COLO829 (cell line): ENCODE measurements around the gene STK10.
A peak's percentile ranks its signal among the peaks of the same experiment; 100 is the strongest.

Source experiments
- DNase-seq: peaks from one replicate; pipeline ENCODE4 v3.0.0; 2012; ENCODE audit warnings: low spot score

The STK10 gene

DNA sequence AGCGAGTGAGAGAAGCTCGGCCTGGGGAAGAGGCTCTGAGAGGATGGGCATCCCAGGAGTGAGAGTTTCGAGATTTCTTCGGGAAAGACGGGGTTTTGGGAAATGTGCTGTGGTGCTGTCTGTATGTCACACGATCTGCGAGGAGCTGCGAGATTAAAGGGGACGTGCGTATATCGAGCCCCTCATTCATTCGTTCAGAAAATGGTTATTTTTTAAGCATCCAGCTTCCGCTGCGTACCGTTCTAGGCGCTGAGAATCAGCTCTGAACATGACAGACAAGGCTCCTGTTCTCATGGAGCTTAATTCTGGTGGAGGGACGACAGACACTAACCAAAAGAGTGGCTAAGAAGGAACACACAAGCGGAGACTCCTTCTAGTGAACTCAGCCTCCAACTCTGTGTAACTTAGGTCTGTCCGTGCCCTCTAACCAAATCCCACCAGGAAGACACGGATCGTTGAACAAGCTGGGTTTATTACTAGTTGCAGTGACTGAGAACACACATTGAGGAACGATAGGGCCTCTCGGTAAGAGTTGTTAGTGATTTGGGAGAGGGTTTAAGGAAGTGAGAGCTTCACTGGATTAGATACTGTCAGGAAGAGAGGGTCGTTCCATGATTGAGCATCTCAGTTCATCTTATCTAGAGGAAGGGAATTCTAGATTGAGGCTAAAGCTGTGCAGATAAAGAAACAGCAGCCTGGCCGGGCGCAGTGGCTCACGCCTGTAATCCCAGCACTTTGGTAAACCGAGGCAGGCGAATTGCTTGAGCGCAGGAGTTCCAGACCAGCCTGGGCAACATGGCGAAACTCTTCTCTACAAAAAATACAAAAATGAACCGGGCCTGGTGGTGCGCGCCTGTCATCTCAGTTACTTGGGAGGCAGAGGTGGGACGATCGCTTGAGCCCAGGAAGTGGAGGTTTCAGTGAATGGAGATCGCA, 180.6 kb downstream of the STK10 start:
- no peak for DNase-seq

DNA sequence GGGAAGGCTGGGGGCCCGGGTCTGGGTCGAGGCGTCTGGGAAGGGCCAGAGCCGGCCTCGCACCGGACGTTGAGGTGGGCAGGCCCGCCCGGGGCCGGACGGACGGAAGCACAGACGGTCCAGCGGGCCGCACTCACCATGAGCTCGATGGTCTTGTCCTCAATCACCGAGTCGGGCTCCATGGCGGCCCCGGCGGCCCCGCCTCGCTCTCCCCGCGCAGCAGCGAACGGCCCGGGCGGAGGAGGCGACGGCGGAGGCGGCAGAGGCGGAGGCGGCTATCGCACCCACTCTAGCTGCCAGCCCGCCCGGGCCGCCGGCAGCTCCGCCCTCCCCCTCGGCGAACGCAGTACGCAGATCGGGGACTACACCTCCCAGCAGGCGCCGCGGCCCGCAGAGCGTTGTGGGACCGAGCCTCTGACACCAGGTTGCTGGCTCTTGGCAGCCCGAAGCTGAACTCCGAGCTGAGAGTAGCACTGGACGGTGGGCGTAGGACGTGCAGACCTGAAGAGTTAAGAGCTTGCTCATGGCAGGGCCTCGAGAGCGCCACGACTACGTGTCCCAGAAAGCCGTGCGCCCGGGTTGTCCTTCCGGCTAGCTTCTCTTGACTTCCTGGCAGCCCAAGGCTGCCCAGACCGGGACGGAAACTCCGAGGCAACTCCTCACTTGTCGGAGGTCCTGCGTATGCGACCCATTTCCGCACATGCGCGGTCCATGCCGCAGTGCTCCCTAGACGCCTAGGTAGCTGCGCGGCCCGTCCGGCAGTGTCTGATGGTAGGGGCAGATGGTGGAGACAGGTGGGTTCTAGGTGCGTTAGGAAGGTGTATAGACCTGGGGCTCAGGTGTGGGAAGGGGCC, 181.5 kb downstream of the STK10 start, which contains the start of gene FBXW11:
Gene FBXW11 (minus strand): TSS at position 318 of the 854 bp plus-strand sequence. CDS start 136 bp downstream, at position 182.
- peak; percentile 91 for DNase-seq

DNA sequence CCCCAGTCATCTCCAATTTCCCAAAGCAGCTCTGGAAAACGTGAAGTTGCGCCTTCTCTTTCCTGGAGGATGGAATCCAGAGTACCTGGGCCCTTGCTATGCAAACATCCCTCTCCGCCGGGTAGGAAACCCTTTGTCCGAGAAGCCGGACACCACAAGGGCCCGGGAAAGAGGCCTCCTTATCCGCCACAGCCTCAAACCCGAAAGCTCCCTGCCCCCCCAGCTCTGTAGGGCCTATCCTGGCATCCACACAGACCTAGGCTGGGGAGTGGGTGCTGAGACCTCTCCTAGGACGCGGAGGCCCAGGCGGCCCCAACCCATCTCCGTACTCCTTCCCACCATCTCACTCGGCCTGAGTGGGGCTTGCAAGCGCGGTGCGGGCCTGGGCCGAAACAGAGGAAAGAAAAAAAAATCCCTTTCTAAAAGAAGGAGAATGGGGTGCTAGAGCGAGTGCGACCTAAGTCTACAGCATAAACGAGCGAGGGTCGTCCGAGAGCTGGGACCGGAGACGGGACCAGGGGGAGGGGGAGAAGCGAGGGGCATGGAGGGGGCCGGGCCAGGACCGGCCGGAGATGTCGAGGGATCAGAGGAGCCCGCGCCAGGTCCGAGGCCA, 182.2 kb downstream of the STK10 start:
- no peak for DNase-seq

DNA sequence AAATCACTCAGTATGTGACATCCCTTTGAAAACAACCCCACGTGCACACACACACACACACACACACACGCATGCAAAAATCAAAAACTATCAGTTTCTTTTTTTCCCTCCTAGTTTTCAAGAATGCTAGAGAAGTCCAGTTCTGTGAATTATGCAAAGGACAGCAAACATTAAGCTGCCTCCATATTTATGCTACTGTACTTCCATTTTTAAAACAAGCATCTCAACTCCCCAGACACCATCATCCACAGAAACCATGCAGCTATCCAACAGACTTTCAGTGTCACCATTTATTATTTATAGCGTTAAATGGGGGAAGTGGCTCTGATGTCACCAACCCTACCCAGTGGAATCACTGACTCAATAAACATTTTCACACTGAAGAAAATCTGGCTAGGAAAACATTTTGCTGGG, 183.2 kb downstream of the STK10 start:
- no peak for DNase-seq

DNA sequence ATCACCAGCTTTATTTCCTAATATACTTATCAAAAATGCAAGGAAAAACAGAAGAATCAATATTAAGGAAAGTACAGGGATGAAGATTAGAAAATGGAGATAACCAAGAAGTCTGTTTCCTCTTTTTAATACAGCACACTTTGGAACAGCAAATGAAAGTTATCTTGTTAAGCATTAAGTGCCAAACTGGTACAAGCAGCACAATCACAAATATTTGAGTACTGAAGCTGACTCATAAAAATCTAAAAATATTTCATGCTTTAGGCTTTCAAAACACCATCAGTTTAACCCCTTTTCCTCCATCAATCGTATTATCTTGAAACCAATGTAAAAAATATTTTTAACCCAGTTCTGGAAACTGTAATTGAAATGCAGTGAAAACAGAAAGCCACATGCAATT, 184.3 kb downstream of the STK10 start:
- no peak for DNase-seq

DNA sequence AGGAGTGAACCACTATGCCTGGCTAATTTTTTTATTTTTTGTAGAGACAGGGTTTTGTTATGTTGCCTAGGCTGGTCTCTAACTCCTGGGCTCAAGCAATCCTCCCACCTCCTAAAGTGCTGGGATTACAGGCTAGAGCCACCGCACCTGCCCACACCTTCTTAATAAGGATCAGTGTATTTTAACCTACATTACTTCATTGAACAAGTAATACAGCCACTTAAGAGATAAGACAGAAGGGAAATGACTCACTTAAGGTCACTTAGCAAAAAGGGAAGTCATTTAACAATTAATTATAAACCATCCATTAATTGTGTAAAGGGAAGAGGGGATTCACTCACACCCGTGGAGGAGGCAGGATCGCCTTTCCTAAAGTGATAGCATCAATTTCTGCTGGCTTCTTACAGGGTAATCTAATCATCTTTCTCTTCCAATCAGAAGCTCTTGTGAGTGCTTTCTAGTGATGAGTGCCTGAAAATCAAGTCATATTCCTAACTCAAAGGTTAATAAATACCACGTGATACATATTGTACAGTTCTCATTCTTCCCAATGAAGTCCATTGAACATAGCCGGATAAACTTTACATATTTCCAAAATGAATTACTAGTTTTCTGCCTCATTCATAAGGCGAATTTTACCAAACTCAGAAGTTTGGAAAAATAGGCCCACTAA, 185.0 kb downstream of the STK10 start:
- no peak for DNase-seq

DNA sequence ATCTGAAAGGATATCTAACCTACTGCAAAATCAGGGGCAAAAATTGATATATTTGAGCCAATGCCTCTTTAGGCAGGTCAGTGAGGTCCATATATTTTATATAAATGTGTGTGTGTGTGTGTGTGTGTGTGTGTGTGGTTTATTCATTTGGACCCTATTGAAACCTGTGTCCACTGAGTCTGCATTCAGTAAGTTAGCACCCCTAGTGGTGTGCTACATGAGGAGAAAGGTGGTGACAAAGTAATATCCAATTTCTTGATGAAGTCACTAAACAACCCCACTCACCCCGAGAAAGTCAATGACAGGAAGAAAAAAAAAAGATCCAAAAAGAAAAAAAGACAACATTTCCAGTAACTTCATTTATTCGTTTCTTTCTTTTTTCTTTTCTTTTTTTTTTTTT, 185.7 kb downstream of the STK10 start:
- DNase-seq: no peak

DNA sequence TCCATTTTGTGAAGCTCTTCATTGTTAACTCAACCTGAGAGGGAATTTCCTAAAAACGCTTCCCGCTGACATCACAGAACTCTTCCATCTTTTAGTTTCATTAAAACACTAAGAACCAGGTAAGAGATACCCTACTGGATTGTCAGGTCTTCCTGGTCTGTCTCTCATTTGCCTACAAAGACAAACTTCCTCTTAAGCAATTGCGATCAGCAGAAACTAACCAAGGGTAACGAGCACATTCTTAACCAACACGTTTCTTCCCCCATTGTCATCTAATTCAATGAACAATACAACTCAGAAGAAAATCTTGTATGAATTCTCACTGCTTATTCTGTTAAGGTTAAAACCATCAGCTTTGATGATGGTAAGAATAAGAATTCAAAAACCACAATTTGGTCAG, 188.1 kb downstream of the STK10 start:
- DNase-seq: no peak

DNA sequence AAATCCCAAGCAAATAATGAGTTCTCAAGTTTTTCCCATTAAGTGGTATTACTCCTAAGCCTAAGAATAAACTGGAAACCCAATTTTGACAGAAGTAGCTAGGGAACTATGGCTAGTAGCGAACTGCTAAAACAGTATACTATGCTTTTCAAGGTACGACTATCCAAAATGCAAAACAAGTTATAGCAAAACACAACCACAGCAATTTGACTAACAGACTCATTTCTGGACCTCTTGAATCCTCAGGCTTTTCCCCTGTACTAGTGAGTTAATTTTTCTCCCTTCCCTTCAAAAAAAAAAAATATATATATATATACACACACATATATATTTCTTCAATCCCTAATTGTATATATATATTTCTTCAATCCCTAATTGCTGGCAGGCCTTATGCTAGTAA, 188.9 kb downstream of the STK10 start:
- no peak for DNase-seq

DNA sequence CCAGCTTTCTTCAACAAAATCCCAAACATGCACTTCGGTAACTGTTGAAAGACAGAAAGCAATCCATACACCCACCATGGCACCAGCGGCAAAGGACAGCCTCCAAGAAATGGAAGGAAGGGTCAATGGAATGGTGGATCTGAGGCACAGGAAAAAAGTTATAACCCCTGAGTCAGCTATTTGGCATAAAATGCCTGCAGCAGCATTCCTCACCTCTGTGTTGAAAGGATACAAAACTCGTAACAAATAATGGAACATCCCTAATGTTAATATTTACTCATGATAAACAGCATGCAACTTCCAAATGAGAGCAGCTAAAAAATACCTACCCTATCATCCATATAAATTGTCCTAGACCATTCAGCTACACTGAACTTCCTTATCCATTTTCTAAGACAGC, 191.0 kb downstream of the STK10 start:
- no peak for DNase-seq

DNA sequence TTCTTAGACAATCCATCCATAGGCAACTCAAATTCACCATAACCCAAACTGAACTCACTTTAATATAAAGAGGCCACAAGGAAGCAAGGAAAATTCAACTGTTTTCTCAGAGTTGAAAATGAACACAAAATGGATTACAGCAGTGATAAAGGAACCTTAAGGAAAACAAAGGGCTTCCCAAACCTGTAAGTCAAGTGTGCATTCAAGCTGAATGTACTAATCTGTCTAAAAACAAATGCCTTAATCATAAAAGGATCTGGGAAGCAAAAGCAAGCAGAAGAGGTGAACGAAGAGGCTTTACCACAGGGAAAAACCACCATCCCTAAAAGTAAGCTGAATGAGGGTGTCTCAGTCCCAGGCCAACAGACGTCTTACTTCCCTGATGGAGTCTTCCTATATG, 195.2 kb downstream of the STK10 start:
- no peak for DNase-seq

DNA sequence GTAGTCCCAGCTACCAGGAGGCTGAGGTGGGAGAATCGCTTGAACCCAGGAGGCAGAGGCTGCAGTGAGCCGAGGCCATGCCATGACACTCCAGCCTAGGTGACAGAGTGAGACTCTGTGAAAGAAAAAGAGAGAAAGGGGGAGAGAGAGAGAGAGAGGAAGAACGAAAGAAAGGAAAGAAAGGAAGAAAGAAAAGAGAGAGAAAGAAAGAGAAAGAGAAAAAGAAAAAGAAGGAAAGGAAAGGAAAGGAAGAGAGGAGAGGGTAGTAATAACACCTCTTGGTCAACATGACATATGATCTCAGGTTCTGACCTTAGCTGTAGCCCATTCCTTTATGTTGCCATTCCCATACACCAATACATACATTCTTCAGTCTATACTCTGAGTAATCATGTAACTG, 195.7 kb downstream of the STK10 start:
- DNase-seq: no peak
